ENCODE data around the gene PSMD9.

DNA sequence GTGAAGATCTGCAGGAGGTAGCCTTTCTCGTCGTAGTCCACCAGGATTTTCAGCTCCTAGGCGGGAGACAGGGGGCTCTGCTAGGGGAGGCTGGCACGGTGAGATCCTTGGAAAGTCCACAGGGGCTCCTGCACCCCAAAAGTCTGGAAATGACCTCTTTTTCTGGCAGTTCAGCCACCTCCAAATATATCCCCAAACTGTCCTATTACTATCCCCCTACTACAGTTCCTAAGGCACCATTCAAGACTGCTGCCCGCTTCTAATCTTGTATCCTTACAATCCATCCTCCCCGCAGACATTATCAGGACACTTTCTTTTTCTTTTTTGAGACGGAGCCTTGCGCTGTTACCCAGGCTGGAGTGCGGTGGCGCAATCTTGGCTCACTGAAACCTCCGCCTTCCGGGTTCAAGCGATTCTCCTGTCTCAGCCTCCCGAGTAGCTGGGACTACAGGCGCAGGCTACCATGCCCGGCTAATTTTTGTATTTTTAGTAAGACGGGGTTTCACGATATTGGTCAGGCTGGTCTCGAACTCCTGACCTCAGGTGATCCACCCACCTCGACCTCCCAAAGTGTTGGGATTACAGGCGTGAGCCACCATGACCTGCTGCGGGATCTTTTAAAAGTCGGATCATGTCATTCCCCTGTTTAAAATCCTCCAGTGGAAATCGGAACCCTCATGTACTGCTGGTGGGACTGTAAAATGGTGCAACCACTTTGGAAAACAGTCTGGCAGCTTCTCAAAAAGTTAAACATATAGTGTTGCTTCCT is 48.4 kb upstream of the PSMD9 start:
- TF ChIP-seq POLR2AphosphoS5 (IDR thresholded peaks at IDR 0.05) (no peak), CTCF (IDR thresholded peaks at IDR 0.05) (no peak), POLR2A (IDR thresholded peaks at IDR 0.05) (no peak)
